Measurements from ENCODE around the gene MRPS26.

MRPS26 gene

GRCh38 chr20:3077618-3078134, 31.8 kb downstream of the MRPS26 start:
- no peak for DNase-seq

GRCh38 chr20:3080939-3081388, 35.1 kb downstream of the MRPS26 start:
- no peak for DNase-seq

- DNase-seq = no peak
Observed at GRCh38 chr20:3081641-3082040, 35.8 kb downstream of the MRPS26 start.

DNA sequence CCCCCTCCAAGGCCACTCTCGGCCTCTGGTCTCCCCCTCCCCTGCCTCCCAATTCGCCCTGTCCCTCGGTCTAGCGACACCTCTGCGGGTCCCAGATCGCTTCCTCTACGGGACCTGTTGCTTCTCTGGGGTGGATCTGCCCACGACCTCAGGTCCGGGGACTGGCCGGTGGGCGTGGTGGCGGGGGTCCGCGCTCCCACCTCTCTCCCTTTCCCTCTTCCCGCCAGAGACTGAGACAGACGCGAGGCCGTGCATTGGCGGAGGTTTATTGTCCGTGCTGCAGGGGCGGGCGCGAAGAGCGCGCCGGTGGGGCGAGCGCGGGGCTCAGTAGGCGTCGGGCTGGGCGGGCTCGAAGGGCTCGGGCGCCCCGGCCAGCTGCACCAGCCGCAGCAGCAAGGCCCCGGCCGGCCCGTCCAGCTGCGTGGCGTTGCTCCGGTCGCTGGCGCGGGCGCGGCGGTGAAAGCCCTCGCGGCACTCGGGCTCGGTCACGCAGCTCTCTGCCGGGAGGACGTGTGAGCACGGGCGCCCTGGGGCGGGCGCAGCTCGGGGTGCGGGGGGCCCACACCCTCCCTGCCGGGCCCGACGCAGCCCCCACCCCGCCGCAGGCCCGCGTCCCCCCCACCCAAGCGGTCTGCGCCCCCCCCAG, 36.6 kb downstream of the MRPS26 start:
- no peak for DNase-seq

DNA sequence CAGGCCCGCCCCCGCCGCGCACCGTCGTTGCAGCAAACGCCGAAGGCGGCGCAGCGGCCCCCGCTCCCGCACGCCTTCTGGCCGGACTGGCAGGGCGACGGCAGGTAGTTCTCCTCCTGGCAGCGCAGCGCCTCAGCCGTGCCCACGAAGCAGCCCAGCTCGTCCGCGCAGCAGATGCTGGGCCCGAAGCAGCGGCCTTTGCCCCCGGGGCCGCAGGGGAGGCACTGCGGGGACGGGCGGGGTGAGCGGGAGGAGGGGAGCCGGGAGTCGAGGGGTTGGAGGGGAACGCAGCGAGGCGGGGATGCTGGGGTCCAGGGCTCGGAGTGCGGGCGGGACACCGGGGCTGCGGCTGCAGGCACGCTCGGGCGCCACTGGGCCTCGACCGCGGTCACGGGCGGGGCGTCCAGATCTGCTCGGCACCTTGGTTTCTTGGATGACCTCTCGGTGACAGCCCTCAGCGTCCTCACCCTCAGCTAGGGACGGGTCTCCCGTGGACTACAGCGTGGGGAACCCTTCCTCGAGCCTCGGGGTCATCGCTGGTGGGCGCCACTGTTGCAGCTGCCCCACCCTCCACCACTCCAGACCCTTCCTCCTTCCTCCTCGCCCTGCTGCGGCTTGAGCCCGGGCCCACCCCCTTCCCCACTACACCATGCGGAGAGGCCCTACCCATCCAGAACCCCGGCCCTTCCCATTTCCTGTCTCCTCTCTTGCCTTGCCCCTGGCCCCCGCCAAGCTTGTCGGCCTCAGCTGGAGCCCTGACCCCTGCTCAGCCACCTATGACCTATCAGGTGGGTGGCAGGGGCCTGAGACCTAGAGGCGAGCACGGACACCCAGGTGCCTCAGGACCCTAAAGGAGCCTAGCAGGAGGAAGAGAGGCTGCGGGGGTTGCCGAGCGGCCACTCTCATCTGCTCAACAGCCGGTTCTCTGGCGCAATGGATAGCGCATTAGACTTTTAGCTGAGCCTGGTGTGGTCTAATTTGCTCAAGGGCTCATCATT, 37.4 kb downstream of the MRPS26 start:
- DNase-seq = no peak

DNA sequence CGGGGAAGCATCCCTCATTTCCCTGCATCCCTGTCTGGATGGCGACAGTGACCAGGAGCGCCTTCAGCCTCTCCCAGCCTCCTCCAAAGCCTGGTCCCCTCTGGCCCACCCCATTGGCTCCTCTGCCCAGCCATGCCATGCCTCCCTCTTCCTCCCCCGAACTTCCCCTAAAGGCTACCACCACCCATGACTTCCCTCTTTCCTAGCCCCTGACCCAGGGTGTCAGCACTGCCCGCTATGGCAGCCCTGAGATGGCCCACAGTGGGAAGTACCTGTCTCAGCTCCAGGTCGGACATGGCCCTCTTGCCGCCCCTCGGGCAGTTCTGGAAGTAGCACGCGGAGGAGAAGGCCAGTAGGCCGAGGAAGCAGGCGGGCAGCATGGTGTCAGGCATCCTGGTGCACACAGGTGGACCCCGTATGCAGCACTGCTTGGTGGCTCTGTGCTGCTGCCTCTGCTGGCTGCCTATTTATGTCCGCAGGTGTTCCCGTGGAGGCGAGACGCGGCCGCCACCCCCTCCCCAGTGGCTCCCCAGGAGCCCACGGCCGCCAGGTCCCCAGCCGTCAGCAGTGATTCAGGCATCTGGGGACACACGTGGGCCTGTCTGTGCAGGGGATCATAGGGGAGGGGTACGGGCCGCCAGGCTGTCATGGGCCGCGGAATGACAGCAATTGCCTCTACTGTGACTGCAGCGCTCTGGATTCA, 38.6 kb downstream of the MRPS26 start, which contains the start of gene AVP:
AVP (minus strand) TSS at position 442 of the 703 bp plus-strand sequence; CDS start at position 392, 50 bp downstream.
- no peak for DNase-seq

DNA sequence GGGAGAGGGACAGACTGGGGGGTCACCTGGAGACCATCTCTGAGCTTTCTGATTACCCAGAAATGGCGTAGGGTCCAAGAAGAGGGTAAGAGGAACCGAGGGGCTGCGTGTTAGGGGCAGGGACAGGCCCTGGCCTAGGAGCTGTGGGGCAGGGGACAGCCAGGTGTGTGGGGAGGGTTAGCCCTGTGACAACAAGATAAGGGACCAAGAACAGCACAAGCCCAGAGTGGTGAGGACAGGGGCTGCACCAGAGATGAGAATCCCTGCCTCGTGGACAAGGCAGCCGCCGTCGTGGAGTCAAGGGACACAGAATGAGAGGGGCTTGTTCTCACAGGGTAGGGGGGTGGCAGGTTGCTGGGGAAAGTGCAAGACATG, 39.1 kb downstream of the MRPS26 start:
- DNase-seq = no peak

GRCh38 chr20:3085571-3086072, 39.8 kb downstream of the MRPS26 start:
- no peak for DNase-seq

- no peak for DNase-seq
Observed at GRCh38 chr20:3088031-3088430, 42.2 kb downstream of the MRPS26 start.

DNA sequence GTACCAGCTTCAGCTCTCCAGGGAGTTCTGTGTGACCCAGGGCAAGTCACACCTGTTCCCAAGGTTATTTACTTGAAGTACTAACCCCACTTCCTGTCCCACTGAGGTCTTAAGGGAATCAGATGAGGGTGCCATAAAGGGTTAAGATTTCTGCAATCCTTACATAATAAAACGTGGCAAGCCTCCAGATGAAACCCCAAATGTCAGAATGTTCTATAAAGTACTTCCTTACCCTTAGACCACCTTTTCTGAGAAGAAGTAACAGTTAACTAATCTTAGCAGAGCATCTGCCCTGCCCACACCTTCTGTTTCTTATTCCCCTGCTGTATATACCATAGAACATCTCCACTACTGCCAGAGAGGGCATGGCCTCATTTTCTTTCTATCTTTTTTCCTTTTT, 44.7 kb downstream of the MRPS26 start:
- DNase-seq = no peak

GRCh38 chr20:3092611-3093379, 46.9 kb downstream of the MRPS26 start:
- DNase-seq = no peak

- DNase-seq = no peak
Observed at GRCh38 chr20:3093861-3094361, 48.1 kb downstream of the MRPS26 start.

- no peak for DNase-seq
Observed at GRCh38 chr20:3094848-3095629, 49.2 kb downstream of the MRPS26 start.
